Endothelial cell of umbilical vein (primary cell): ENCODE measurements around the gene ZNF491. TPM values are rescaled to one million over a fixed set of nuclear protein-coding genes. Genes with fewer than 3 reads are reported as not detected.

ENCODE experiments used
- BruUV-seq: library from RNA; stranded (reverse); fragments of 400-500 nt; replicated peaks from 2 replicates; lab custom pipeline; 2021; lab: Mats Ljungman, UMichigan
- CTCF ChIA-PET: fragments of 300-600, 350-600 bp; sonication (Branson Sonifier 250); formaldehyde crosslinking; loops from one replicate; lab custom pipeline; 2021; ENCODE audit warnings: antibody characterized with exemption, inconsistent platforms; lab: Charles Lee
- POLR2A ChIA-PET: fragments of 300-600, 350-600 bp; sonication (Branson Sonifier 250); formaldehyde crosslinking; loops from one replicate; lab custom pipeline; 2021; ENCODE audit warnings: antibody characterized with exemption, inconsistent platforms; lab: Charles Lee
- DNase-seq: peaks from one replicate; pipeline ENCODE4 v3.0.0-alpha.2; 2011; ENCODE audit warnings: low read depth, low spot score
- FAIRE-seq: peaks from 2 replicates; lab custom pipeline; 2011; peaks lifted over from hg19 to GRCh38; lab: Jason Lieb, UNC
- H2AFZ ChIP-seq: 2 replicates; pipeline ENCODE4 v1.6.0; 2012; ENCODE audit warnings: low read depth, low read length, control low read depth, inconsistent platforms
- H3K27ac ChIP-seq: 2 replicates; pipeline ENCODE4 v1.5.1; 2011; ENCODE audit warnings: low read depth, mild to moderate bottlenecking, control low read depth, low read length, moderate library complexity; ENCODE audit not compliant: insufficient read depth
- H3K27me3 ChIP-seq, 2 experiments: 2 replicates each; pipeline versions ENCODE4 v1.6.0 to v1.6.1; 2011; ENCODE audit warnings: low read length in 2 of 2, mixed read lengths in 1 of 2; ENCODE audit not compliant: control insufficient read depth in 2 of 2, insufficient read depth in 2 of 2
- H3K36me3 ChIP-seq, 2 experiments: 2 replicates in 1 of 2; 3 replicates in 1 of 2; pipeline ENCODE4 v1.5.1; 2011; ENCODE audit warnings: low read length in 2 of 2, mild to moderate bottlenecking in 1 of 2, moderate library complexity in 1 of 2; ENCODE audit not compliant: control insufficient read depth in 2 of 2, insufficient read depth in 2 of 2; ENCODE audit errors: extremely low read depth in 1 of 2
- H3K4me1 ChIP-seq: 3 replicates; pipeline ENCODE4 v1.5.1; 2011; ENCODE audit warnings: mild to moderate bottlenecking, low read length; ENCODE audit not compliant: control insufficient read depth, insufficient read depth; ENCODE audit errors: extremely low read depth
- H3K4me2 ChIP-seq: 2 replicates; pipeline ENCODE4 v1.6.1; 2011; ENCODE audit warnings: low read length, control low read depth, mixed read lengths; ENCODE audit not compliant: insufficient read depth
- H3K4me3 ChIP-seq, 3 experiments: fragments of 200-600 bp in 1 of 3; sonication (generic), shearing (Covaris generic) in 1 of 3; replicated peaks in 1 of 3; 2 replicates each; pipeline ENCODE4 v1.5.1; 2011 to 2016; ENCODE audit warnings: control low read depth in 3 of 3, low read length in 3 of 3, mild to moderate bottlenecking in 2 of 3, inconsistent platforms in 1 of 3, low read depth in 1 of 3, moderate library complexity in 1 of 3; ENCODE audit not compliant: insufficient read depth in 1 of 3
- H3K79me2 ChIP-seq: 2 replicates; pipeline ENCODE4 v1.6.0; 2012; ENCODE audit warnings: low read length, inconsistent platforms; ENCODE audit not compliant: control insufficient read depth, insufficient read depth
- H3K9ac ChIP-seq: replicated peaks from 2 replicates; pipeline ENCODE3; 2011; ENCODE audit warnings: low read length, control low read depth; ENCODE audit not compliant: insufficient read depth; ENCODE audit errors: extremely low read depth
- H3K9me1 ChIP-seq: replicated peaks from 3 replicates; pipeline ENCODE4 v1.6.0; 2011; ENCODE audit warnings: mild to moderate bottlenecking, low read length; ENCODE audit not compliant: control insufficient read depth, insufficient read depth; ENCODE audit errors: extremely low read depth
- H3K9me3 ChIP-seq: replicated peaks from 2 replicates; pipeline ENCODE4 v1.5.1; 2012; ENCODE audit warnings: low read length, inconsistent platforms; ENCODE audit not compliant: control insufficient read depth, insufficient read depth
- H4K20me1 ChIP-seq: replicated peaks from 2 replicates; pipeline ENCODE3; 2011; ENCODE audit warnings: mild to moderate bottlenecking, low read length; ENCODE audit not compliant: control insufficient read depth, insufficient read depth; ENCODE audit errors: extremely low read depth
- EZH2 ChIP-seq: IDR thresholded peaks from 2 replicates; pipeline ENCODE4 v1.6.1; 2012; ENCODE audit warnings: borderline replicate concordance, low read depth, mild to moderate bottlenecking, moderate library complexity, low read length, inconsistent platforms; ENCODE audit not compliant: severe bottlenecking
- FOS ChIP-seq: IDR thresholded peaks from 2 replicates; pipeline ENCODE4 v1.6.1; 2011; ENCODE audit warnings: mild to moderate bottlenecking, low read length, moderate library complexity, borderline replicate concordance; ENCODE audit not compliant: insufficient read depth
- GATA2 ChIP-seq: IDR thresholded peaks from 2 replicates; pipeline ENCODE4 v1.7.0; 2011; ENCODE audit warnings: low read depth, mild to moderate bottlenecking, moderate library complexity, mixed read lengths, low read length; ENCODE audit not compliant: insufficient read length, insufficient read depth
- JUN ChIP-seq: IDR thresholded peaks from 2 replicates; pipeline ENCODE4 v1.6.1; 2011; ENCODE audit warnings: borderline replicate concordance, low read depth; ENCODE audit not compliant: insufficient read length, insufficient read depth
- MYC ChIP-seq: IDR thresholded peaks from one replicate; pipeline ENCODE4 v1.6.1; 2011; ENCODE audit warnings: mild to moderate bottlenecking, low read depth, low read length
- POLR2A ChIP-seq: IDR thresholded peaks from 2 replicates; pipeline ENCODE4 v1.6.1; 2012; ENCODE audit warnings: low read depth, mild to moderate bottlenecking, control low read depth, low read length
- POLR2AphosphoS5 ChIP-seq: IDR thresholded peaks from 2 replicates; pipeline ENCODE4 v1.6.1; 2012; ENCODE audit warnings: low read depth, mild to moderate bottlenecking, control low read depth, low read length, moderate library complexity; ENCODE audit not compliant: insufficient read depth
- dilution Hi-C: fragments of 300-500 bp; cut with MboI; formaldehyde crosslinking; loops from one replicate; pipeline ENCODE4 v1.15.0; 2019; ENCODE audit warnings: low sequenced_read_pairs; ENCODE audit not compliant: extremely low pct_ligation_motif_present
- intact Hi-C: fragments of 100-400 bp; cut with micrococcal nuclease; formaldehyde crosslinking; loops from one replicate; pipeline ENCODE4 v1.10.0; 2022
- polyA plus RNA-seq, 4 experiments: library from polyadenylated mRNA; depleted of rRNA in 3 of 4; stranded (reverse) in 3 of 4; unstranded in 1 of 4; fragments of >200 nt; gene quantifications; 2 replicates each; pipeline versions ENCODE4 v1.2.1 to v1.2.3, GENCODE V29; 2011 to 2012; ENCODE audit warnings: missing spikeins in 1 of 4
- total RNA-seq: library from RNA; stranded (reverse); gene quantifications from 2 replicates; pipeline ENCODE4 v1.2.3, GENCODE V29; 2021
- TF ChIP-seq, protein P1 (sequence below): IDR thresholded peaks from 2 replicates; pipeline ENCODE4 v1.6.1; 2011; ENCODE audit not compliant: insufficient read depth, insufficient read length
- TF ChIP-seq, protein P2 (sequence below), 2 donors: IDR thresholded peaks; 1 replicate in 1 of 2; 2 replicates in 1 of 2; pipeline ENCODE4 v1.5.1; 2011; ENCODE audit warnings: low read length in 2 of 2, mild to moderate bottlenecking in 2 of 2, moderate library complexity in 2 of 2, control low read depth in 1 of 2, inconsistent platforms in 1 of 2, low read depth in 1 of 2; ENCODE audit not compliant: insufficient read depth in 1 of 2; ENCODE audit errors: extremely low read depth in 1 of 2

ZNF491 gene
- total and polyA plus RNA-seq, 2 donors (not counting 3 experiments of a cell fraction or from before 2014, with no cell fraction given) = 0.55 to 1.1 TPM

DNA sequence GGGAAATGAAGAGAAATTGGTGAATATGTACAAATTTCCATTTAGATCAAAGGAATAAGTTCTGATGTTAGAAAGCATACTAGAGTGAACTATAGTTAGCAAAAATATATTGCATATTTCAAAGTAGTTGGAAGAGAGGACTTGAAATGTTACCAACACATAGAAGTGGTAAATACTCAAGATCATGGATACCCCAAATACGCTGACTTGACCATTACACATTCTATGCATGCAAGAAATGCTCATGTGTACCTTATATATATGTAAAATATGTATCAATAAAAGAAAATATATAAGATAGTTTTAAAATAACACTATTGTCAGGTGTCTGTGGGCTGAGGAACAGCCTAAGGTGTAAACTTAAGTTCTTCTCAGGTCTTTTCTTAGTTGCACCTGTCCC, 14.6 kb upstream of the ZNF491 start:
- ChIA-PET POLR2A (no interaction called here), CTCF (no interaction called here)
- TF ChIP-seq, protein P1, sequence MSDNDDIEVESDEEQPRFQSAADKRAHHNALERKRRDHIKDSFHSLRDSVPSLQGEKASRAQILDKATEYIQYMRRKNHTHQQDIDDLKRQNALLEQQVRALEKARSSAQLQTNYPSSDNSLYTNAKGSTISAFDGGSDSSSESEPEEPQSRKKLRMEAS = no peak
- TF ChIP-seq JUN (no peak), POLR2AphosphoS5 (no peak), GATA2 (no peak), MYC (no peak), EZH2 (no peak), FOS (no peak), POLR2A (no peak)
- TF ChIP-seq, protein P2, sequence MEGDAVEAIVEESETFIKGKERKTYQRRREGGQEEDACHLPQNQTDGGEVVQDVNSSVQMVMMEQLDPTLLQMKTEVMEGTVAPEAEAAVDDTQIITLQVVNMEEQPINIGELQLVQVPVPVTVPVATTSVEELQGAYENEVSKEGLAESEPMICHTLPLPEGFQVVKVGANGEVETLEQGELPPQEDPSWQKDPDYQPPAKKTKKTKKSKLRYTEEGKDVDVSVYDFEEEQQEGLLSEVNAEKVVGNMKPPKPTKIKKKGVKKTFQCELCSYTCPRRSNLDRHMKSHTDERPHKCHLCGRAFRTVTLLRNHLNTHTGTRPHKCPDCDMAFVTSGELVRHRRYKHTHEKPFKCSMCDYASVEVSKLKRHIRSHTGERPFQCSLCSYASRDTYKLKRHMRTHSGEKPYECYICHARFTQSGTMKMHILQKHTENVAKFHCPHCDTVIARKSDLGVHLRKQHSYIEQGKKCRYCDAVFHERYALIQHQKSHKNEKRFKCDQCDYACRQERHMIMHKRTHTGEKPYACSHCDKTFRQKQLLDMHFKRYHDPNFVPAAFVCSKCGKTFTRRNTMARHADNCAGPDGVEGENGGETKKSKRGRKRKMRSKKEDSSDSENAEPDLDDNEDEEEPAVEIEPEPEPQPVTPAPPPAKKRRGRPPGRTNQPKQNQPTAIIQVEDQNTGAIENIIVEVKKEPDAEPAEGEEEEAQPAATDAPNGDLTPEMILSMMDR (IDR thresholded peaks at IDR 0.05; ENCODE audit: extremely low read depth in 1 of 2, insufficient read depth in 1 of 2, low read depth in 1 of 2, low read length in 2 of 2) = no peak
- H3K27me3 ChIP-seq = no peaks in the 10 kb centered on the region
- intact Hi-C loops = no loop called here
- H3K4me1 ChIP-seq = no peaks in the 10 kb centered on the region
- no peak overlapping the region for H2AFZ ChIP-seq
- no peak for DNase-seq
- H3K9me1 ChIP-seq = no peaks in the 10 kb centered on the region
- H3K27ac ChIP-seq = no peak overlapping the region
- H3K79me2 ChIP-seq = no peaks in the 10 kb centered on the region
- dilution Hi-C loops = no loop called here
- no peak overlapping the region for H3K4me2 ChIP-seq
- H3K9me3 ChIP-seq = peaks cover 30% of the 10 kb centered on the region
- FAIRE-seq = no peak
- H3K36me3 ChIP-seq = peaks cover 8 to 13% of the 10 kb centered on the region in 2 experiments
- H3K9ac ChIP-seq = no peak overlapping the region
- H3K4me3 ChIP-seq = no peak overlapping the region
- H4K20me1 ChIP-seq = no peaks in the 10 kb centered on the region
- BruUV-seq = no TSS peak
